HG03159 (cell line): ENCODE results near the gene ARHGAP6.
A peak's percentile ranks its signal among the peaks of the same experiment; 100 is the strongest.
"Not testable (repeated sequence)": the region's sequence is repeated elsewhere in the genome, so short reads cannot be mapped to it uniquely, and the experiment has no call there.

Source experiments
- ATAC-seq: cut with Tn5 transposase; IDR thresholded peaks from one replicate; pipeline ENCODE4 v1.9.1; 2021; ENCODE audit warnings: mild to moderate bottlenecking, moderate library complexity; ENCODE audit not compliant: unreplicated experiment

The ARHGAP6 gene

DNA sequence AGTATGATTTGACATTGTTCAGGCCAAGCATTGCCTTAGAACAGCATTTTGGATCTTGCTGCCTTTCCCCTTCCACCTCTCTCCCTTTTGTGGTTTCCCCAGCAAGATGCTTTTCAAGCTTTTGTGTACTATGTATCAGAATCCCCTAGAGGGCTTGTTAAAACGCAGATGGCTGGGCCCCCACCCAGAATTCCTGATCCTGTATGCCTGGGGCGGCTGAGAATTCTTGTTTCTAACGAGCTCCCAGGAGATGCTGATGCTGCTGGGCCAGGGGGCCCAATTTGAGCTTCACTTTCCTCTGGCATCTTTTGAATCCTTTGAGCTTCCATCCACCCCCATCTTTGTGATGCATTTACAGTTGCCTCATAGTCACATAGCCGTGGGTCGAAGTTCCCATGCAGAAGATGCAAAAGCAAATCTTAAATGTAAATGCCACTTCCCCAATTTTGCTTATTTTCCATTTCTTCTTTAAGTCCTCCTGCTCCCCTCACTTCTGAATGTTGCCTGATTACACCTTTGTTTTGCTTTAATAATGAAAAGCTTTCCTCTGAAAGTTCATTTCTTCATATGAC is 536.1 kb downstream of the ARHGAP6 start:
- ATAC-seq, result no peak

DNA sequence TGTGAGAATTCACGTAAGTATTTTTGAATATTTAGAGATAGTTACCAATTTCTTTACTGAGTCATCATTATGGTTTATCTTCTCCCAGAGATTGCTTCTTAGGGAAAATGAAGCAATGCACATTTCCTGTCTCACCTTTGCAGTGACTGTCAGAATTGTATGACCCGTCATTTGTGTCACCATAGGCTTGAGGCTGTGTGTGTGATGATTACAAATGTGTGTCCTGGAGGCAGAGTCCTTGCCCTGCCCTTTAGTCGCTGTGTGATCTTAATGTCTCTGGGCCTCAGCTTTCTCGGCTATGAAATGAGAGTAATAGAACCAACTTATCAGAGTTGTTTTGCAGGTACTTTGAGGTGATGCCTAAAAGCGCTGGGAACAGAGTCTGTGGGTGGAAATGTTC is 540.7 kb downstream of the ARHGAP6 start:
- ATAC-seq, result no peak

DNA sequence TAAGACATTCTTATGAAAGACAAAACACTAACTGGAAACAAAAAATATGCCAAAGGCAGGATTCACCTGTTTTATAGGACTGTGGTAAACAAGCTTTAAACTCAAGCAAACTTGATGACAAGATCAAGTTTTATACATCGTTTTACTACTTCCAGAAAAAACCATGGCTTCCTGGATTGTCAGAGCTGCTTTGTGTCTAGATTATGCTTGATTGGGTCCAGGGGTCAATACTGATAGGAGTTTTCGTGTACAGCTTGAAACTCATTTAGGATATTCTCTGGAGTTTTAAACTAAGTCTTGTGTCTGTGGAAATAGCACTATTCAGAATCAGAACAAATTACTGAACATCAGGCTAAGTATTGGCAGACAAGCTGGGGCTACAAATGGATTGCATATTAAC is 541.6 kb downstream of the ARHGAP6 start:
- ATAC-seq, result no peak

DNA sequence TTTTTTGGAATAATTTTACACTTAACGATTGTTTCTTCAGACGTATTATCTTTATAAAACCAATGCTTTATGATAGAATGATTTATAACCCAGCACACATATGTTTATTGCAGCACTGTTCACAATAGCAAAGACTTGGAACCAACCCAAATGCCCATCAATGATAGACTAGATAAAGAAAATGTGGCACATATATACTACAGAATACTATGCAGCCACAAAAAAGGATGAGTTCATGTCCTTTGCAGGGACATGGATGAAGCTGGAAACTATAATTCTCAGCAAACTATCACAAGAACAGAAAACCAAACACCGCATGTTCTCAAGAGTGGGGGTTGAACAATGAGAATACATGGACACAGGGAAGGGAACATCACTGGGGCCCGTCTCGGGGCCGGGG is 542.6 kb downstream of the ARHGAP6 start:
- not testable (repeated sequence) for ATAC-seq

DNA sequence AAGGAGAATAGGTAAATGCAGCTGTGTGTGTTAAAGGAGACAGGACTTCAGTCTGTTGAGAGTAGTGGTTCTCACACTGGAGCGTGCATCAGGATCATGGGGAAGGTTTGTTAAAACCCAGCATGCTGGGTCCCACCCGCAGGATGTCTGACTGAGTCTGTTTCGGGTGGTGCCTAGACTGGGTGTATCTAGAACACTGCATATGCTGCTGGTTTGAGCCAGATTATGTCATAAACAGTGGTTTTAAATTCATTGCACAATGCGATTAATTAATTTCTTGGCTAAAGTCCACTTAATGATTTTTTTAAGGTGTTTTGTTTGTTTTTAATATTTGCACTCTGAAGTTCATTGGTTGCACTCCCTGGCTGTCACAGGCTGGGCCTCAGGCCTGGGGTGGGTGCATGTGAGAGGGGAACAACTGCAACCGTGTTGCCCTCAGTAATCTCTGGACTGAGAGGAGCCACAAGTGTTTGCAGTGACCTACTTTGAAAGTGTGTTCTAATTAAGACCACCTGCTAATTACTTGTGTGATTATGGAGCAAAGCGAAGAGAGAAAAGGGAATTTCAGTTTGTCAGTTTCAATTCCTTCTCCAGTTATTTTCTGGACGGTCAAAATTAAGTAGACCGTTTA is 546.3 kb downstream of the ARHGAP6 start:
- ATAC-seq, result no peak

DNA sequence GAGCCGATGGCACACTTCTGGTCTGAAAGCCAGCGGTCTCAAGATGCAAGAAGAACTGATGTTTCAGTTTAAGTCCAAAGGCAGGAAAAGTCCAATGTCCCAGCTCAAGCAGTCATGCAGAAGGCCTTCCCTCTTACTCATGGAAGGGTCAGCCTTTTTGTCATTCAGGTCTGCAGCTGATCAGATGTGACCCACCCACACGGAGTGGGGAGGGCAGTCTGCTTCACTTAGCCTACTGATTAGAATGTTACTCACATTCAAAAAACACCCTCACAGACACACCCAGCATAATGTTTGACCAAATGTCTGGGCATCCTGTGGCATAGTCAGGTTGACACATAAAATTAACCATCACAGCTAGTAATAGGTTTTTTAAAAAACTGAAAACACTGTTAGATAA is 548.0 kb downstream of the ARHGAP6 start:
- ATAC-seq, result no peak

DNA sequence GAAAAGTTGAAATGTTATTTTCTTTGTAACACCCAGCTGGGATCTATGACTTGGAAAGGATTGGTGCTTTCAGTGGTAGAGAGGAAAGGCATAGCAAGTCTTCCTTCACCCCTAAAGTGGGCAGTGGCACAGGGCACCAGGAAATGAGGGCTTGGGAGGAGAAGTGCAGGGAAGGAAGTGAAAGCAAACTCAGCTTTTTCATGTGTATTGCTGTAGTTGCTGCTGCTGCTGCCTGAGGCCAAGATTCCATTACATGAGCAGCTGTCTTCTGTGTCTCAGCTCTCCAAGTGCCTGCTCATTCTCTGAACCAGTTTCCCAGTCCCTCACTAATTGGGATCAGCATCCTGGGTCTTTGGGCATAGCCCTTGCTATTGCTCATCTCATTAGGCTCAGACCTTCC is 552.0 kb downstream of the ARHGAP6 start:
- no peak for ATAC-seq

DNA sequence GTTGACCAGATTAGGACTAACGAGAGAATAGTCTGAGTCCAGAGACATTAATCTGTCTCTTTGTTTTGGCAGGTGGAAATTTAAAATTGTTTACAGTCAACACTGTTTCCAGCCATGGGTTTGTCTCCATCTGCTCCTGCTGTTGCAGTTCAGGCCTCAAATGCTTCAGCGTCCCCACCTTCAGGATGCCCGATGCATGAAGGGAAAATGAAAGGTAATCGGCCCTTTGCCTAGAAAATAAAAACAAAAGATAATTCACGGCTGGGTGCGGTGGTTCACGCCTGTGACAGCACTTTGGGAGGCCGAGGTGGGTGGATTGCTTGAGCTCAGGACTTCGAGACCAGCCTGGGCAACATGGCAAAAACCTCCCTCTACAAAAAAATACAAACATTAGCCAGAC is 553.8 kb downstream of the ARHGAP6 start:
- no peak for ATAC-seq

DNA sequence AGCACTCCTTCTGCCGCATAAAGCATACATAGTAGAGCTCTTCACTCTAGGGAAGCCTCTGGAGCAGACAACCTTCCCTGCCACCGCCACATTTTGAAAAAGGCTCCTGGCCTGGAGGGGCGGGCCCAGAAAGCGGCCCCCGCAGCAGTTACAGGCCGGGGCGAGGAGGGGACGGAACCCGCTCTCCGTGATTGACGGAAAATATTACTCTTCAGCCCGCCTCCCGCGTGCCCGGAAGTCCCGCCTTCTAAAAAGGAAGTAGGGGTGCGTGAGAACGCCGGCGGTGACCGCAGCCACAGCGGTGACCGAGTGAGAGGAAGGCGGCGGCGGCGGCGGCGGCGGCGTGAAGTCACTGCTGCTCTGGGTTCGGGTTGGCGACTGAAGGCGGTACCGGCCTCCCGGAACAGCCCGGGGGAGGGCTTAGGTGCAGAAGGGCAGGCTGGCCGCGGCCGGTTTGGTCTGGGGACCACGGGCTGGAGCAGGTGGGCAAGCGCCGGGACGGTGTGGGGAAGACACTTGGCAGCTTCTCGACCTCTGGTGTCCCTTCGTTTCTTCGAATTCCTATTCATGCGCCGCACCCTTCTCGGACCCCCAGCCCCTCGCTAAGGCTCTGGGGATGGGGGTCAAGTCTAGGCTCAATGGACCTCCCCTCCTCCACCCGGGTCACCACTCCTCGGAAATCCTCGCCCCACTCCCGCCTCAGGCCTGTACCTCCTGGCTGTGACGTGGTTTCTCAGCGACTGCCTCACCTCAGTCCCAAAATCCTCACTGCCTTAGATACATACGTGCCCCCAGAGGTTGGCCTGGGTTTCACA is 554.5 kb downstream of the ARHGAP6 start, which contains the start of gene HCCS:
Gene HCCS (plus strand): TSS at position 296 of the 815 bp plus-strand sequence. CDS start 729 bp downstream, outside the sequence.
- peak; percentile 89 for ATAC-seq

DNA sequence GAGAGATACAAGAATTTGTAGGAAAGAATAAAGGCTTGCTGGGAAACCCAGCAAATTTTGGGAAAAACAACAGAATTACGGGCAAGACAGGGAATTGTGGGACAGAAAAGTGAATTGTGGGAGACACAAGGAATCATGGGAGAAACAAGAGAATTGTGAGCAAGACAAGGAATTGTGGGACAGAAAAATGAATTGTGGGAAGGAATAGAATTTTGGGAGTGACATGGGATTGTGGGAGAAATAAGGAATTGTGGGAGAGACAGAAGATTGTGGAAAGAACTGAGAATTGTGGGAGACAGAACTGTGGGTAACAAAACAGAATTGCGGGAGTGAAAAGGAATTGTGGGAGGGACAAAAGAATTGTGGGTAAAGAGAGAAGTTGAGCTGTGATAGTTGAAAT is 555.8 kb downstream of the ARHGAP6 start:
- no peak for ATAC-seq

DNA sequence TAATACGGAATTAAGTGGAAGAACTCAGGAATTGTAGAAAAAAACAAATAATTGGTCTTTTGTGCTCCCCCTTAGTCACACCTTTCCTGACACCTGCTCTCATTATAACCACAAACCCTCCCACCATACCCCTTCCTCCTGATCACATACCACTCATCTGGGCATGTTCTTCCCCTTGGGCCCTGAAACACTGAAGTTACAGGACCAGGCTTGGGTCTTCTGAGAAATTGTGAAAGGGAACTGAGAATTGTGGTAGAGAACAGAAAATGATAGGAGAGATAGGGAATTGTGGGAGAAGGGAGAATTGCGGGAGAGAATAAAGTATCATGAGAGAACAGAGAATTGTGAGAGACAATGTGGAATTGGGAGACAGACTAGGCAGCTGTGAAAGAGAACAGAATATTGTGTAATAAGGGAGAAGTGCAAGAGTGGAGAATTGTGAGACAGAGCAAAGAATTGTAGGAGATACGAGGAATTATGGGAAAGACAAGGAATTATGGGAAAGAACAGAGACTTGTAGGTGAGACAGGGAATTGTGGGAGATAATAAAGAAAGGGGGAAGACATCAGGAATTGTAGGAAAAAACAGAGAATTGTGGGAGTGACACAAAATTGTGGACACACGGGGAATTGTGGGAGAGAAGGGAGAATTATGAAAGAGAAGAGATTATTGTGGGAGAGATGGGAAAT is 557.3 kb downstream of the ARHGAP6 start:
- ATAC-seq, result no peak

DNA sequence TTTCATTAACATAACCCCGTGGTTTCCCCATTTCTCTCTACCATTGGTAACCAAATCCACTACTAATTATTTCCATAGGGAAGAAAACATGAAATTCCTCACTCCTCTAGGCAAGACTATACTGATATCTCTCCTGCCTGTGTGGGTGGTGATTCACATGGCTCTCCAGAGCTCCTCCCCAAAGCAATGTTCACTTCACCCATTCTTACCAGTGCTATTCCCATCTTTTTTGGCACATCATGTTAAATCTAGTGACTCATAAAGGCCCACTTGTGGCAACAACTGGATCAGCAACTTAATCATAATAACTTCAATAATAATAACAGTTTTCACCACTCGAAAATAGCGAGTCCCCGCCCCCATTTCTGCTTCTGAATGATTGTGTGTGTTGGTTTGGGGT is 560.6 kb downstream of the ARHGAP6 start:
- no peak for ATAC-seq

DNA sequence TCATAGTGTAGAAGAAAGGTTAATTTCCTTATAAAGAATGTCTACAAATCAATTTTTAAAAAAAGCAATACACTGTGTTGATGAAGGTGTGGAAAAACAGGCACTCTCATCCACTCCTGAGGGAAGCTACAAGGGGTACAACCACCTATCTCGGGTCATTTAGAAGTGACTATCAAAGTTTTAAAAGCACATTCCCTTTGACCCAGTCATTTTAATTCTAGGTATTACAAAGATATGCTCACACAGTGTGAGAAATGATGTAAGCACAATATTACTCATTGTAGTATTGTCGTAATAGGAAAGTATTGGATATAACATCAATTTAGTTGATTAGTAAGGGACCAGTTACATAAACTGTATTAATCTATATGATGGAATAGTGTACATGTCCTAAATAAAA is 562.0 kb downstream of the ARHGAP6 start:
- no peak for ATAC-seq

DNA sequence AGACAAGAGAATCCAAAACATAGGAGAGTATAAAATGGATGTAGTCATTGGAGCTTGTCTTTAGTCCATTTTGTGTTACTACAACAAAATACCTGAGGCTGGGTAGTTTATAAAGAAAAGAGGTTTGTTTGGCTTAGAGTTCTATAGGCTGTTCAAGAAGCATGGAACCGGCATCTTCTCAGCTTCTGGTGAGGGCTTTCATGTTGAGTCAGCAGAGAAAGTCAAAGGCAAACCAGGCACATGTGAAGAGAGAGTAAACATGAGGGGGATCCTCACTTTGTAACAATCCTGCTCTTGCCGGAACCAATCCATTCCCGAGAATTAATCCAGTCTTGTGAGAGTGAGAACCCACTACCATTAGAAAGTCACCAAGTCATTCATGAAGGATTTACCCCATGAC is 562.7 kb downstream of the ARHGAP6 start:
- ATAC-seq, result peak; percentile 50

DNA sequence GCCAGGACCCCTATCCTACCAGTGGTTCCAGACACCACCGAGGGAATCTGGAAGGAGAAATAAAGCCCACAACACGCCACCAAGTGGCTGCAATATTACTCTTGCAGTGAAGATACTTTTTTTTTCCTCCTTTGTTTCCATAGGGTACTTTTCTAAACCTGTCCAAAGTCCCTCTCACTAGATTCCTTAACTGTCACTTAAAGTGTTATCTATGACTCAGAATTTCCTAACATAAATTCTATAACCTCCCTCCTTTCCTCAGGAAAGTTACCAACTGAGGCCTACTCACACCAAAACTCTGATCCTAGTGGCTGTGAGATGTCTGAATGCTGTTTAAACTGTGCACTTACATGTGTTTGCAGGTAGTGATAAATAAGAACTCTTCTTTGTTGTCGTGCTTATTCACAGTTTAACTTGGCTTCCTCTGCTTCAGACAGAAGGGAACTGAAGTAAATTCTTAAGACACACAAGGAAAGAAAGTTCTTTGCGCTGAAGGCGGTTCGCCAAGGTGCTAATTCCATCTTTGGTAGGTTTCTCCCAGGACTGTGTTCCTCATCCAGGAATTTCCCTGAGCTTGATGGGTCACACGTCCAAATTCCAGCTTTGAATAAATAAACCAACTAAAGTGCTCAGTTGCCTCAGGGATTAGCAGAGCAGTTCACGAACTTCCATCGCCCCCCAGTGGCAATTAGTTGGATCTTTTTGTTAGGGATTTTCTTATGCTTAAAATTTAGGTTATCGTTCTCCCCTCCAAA is 565.3 kb downstream of the ARHGAP6 start:
- no peak for ATAC-seq

DNA sequence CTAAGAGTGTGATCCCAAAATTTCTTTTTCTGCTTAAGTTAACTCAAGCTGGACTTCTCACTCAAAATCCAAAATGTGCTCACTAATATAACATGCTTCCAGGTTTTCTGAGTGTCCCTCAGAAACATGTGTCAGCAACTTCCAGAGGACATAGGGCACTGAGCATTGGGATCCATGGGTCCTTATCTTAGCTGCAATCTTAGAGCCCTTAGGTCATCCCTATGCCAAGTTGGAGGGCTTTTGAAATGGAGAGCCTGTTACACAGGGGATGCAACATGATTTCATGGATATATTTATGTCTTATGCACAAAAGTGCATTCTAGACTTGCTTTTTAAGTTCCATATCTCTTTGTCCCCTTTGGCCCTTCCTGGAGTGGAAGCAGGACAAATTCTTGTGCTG is 566.3 kb downstream of the ARHGAP6 start:
- ATAC-seq, result no peak

DNA sequence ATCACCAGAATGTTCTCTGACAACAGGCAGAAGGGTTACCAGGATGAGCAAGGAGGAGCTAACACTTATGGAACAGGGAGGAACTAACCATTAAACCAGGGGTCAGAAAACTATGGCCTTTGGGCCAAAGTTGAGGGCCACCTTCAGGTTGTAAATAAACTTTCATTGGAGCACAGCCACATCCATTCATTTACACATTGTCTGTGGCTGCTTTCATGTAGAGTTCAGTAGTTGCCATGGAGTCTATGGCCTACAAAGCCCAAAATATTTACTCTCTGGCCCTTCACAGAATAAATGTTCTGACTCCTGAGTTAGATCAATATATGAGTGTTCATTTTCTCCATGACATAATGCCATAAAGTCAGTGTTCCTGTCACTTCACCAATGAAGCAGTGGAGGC is 567.8 kb downstream of the ARHGAP6 start:
- ATAC-seq, result no peak

DNA sequence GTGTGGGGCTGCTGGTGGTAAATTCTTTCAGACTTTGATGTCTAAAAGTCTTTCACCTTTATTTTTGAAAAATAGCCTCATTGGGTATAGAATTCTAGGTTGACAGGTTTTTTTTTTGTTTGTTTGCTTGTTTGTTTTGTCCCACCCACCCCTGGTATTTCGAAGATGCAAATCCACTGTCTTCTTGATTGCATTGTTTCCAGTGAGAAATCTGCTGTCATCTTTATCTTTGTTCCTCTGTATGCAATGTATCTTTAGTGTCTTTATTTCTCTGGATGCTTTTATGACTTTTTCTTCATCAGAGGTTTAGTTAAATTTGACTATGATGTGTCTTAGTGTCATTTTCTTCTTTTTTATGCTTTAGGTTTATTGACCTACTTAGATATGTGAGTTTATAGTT is 575.9 kb downstream of the ARHGAP6 start:
- ATAC-seq, result no peak
